Small intestine (tissue), 7 donors: ENCODE results near the gene LMCD1. TPM values are rescaled to one million over a fixed set of nuclear protein-coding genes. Genes with fewer than 3 reads are reported as not detected.

ENCODE experiments used
- DNase-seq, 2 donors: peaks; one replicate each; pipeline versions ENCODE4 v3.0.0 to v3.0.0-alpha.2; 2013
- FAIRE-seq: peaks from 2 replicates; lab custom pipeline; 2012; peaks lifted over from hg19 to GRCh38; lab: Jason Lieb, UNC
- H3K27ac ChIP-seq, 3 donors: one replicate each; pipeline ENCODE4 v1.5.1; 2013; ENCODE audit warnings: low read length in 2 of 3, mild to moderate bottlenecking in 2 of 3, control low read depth in 1 of 3, inconsistent platforms in 1 of 3, low read depth in 1 of 3, moderate library complexity in 1 of 3
- H3K27me3 ChIP-seq, 3 donors: one replicate each; pipeline ENCODE4 v1.6.1; 2013; ENCODE audit warnings: low read length in 3 of 3, inconsistent platforms in 1 of 3; ENCODE audit not compliant: control insufficient read depth in 3 of 3, insufficient read depth in 3 of 3
- H3K36me3 ChIP-seq, 3 donors: one replicate each; pipeline ENCODE4 v1.6.1; 2013; ENCODE audit warnings: low read length in 3 of 3, inconsistent platforms in 1 of 3, low read depth in 1 of 3, mild to moderate bottlenecking in 1 of 3, moderate library complexity in 1 of 3; ENCODE audit not compliant: control insufficient read depth in 3 of 3, insufficient read depth in 2 of 3
- H3K4me1 ChIP-seq, 3 donors: one replicate each; pipeline ENCODE4 v1.6.1; 2013; ENCODE audit warnings: low read length in 2 of 3, inconsistent platforms in 1 of 3, low read depth in 1 of 3, mild to moderate bottlenecking in 1 of 3, moderate library complexity in 1 of 3; ENCODE audit not compliant: control insufficient read depth in 3 of 3, insufficient read depth in 2 of 3
- H3K4me3 ChIP-seq, 3 donors: one replicate each; pipeline ENCODE4 v1.5.1; 2013; ENCODE audit warnings: low read length in 3 of 3, control low read depth in 1 of 3, inconsistent platforms in 1 of 3, low read depth in 1 of 3, mild to moderate bottlenecking in 1 of 3, moderate library complexity in 1 of 3
- H3K9me3 ChIP-seq, 2 donors: one replicate each; pipeline ENCODE4 v1.6.1; 2013; ENCODE audit warnings: low read depth in 1 of 2, low read length in 1 of 2; ENCODE audit not compliant: control insufficient read depth in 2 of 2, insufficient read depth in 1 of 2
- WGBS, 3 donors: extraction: QIAGEN DNeasy Blood & Tissue Kit; methylation state at CpG; one replicate each; pipeline ENCODE4 v1.1.7; 2013; 5-methylcytosine and 5-hydroxymethylcytosine counted together
- polyA plus RNA-seq, 4 donors: library from polyadenylated mRNA; stranded (reverse) in 3 of 4; unstranded in 1 of 4; fragments of 200-250 nt in 3 of 4; fragments of 120-200 nt in 1 of 4; gene quantifications; one replicate each; pipeline versions ENCODE4 v1.2.1 to v1.2.3, GENCODE V29; 2013
- donor health status: healthy with polysubstance abuse.
- donor health status: control.
- donor health status: control.
- donor health status: Bipolar disorder and iron deficiency.
- donor health status: healthy.

Gene LMCD1
- polyA plus RNA-seq, 4 donors, result 2.5 to 29.4 (median 14.7) TPM

DNA sequence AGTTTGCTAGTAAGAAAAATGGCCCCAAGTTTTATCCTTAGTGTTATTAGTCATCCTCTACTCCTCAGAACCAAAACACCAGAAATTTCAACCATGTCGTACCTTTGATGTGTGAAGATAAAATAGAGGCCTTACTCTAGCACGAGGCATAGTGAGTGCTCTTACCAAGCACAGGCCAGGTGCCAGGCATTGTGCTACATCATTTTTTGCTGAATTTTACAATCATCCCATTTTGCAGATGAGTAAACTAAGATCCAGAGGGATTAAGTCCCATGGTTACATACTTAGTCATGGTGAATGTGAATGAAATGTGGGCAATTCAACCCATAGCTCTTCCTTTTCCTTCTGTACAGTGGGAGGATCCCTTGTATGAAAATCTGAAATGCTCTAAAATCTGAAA lies 15.2 kb downstream of the LMCD1 start:
- Histone ChIP-seq H3K27me3 (no peaks in the 10 kb centered on the region), H3K9me3 (no peaks in the 10 kb centered on the region), H3K27ac (no peak overlapping the region), H3K4me1 (no peaks in the 10 kb centered on the region), H3K4me3 (no peak overlapping the region), H3K36me3 (no peaks in the 10 kb centered on the region)
- 78 to 86% (median 85%) methylated on average over 2 of the region's 2 CpGs for WGBS, 3 donors
- FAIRE-seq (no peak), DNase-seq (no peak)

DNA sequence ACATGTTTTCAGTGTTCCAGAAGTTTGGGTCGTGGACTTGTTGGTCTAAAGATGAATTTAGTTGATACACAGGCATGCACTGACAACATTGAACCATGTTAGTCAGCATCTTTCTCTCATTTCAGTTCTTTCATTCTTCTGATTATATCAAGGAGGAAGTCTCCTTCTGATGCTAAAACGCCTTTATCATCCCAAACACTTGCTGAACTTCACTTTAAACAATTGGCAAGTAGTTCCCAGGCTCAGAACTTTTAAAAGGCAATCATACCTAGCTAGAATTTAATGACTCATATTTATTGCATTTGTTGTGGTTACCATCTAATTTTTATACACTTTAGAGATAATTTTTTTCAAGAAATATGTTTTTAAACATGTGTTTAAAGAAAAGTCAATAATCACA lies 15.9 kb downstream of the LMCD1 start:
- Histone ChIP-seq H3K27me3 (no peaks in the 10 kb centered on the region), H3K27ac (no peak overlapping the region), H3K36me3 (peaks cover 0 to 4% (median 0%) of the 10 kb centered on the region in 3 donors), H3K4me3 (no peak overlapping the region), H3K4me1 (no peaks in the 10 kb centered on the region), H3K9me3 (no peaks in the 10 kb centered on the region)
- 59 to 66% (median 66%) methylated on average over 2 of the region's 2 CpGs for WGBS, 3 donors
- FAIRE-seq (no peak), DNase-seq (no peak)

DNA sequence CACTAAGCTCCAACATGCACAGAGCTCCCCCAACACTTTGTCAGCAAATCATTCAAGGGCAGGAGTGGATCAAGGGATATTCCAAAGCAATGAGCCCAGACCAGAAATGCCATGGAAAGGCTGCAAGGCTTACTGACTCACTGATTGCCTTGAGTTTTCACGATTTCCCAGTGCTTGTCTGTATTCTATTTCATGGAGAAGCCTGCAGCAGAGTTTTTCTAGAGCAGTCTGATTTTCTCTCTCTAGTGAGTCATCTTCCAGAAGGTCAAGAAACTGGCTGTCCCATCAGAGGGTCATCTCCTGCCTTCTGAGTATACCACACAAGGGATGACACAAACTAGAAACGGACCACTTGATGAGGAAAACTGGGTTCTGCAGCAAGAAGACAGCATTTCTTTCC lies 16.5 kb downstream of the LMCD1 start:
- no peak for DNase-seq
- H3K4me3 ChIP-seq, result no peak overlapping the region
- FAIRE-seq, result no peak
- H3K36me3 ChIP-seq, result peaks cover 0 to 4% (median 0%) of the 10 kb centered on the region in 3 donors
- no peaks in the 10 kb centered on the region for H3K4me1 ChIP-seq
- WGBS, 3 donors, result 85 to 88% (median 86%) methylated on average over 2 of the region's 2 CpGs
- H3K9me3 ChIP-seq, result no peaks in the 10 kb centered on the region
- H3K27ac ChIP-seq, result no peak overlapping the region
- H3K27me3 ChIP-seq, result no peaks in the 10 kb centered on the region

DNA sequence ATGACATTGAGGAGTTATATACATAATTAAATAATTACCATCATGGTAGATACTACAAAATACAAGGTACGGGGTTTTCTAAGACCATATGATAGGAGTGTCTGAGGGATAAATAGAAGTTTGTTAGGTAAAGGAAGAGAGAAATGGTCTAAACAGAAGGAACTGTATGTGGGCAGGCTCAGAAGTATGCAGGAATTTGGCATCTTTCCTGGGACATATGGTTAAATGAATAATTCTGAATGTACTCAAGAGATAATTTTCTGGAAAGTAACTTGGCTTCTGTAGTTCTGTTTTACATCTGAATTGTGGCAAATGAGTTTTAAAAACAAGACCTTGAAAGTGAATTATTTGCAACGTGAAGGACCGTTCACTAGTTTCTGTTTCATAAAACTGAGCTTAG lies 17.5 kb downstream of the LMCD1 start:
- DNase-seq, result no peak
- 65 to 81% (median 79%) methylated on average over 3 of the region's 3 CpGs for WGBS, 3 donors
- FAIRE-seq, result no peak

DNA sequence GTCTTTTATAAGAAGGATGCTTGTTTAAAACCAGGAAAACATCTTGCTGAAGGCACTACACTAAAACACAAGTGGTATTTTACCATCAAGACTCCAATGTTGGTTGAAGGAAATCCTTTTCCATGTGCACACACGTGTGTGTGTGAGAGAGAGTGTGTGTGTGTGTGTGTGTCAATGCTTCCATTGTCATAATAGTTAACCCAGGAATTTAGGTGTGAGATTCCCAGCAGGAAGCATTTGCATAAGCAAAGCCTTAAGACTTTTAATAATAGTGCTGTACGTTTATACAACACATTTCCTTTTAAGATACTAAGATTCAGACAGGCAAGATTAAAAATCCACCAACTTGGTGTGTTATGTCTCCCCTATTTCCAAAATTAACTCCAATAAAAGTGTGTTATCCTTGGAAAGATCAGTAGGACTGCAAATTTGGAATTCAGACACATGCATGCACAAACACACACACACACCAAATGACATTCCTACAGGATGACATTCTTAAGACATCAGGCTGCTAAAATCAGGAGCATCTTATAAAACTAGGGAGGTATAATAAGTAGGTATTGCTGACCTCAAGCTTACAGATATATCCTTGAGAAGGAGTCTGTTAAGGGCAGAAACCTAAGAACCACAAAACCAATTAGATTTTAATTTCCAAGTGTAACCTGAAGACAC lies 18.3 kb downstream of the LMCD1 start:
- H3K27me3 ChIP-seq, result no peaks in the 10 kb centered on the region
- FAIRE-seq, result no peak
- WGBS, 3 donors, result 61 to 78% (median 68%) methylated on average over 2 of the region's 2 CpGs
- no peak for DNase-seq
- peaks cover 0 to 2% (median 0%) of the 10 kb centered on the region in 3 donors for H3K4me1 ChIP-seq
- no peaks in the 10 kb centered on the region for H3K9me3 ChIP-seq
- peaks cover 0 to 6% (median 0%) of the 10 kb centered on the region in 3 donors for H3K36me3 ChIP-seq
- no peak overlapping the region for H3K27ac ChIP-seq
- H3K4me3 ChIP-seq, result no peak overlapping the region

More for the DNA sequence above, 17.5 kb downstream of the LMCD1 start:
- H3K4me1 ChIP-seq, result peaks cover 0 to 2% (median 0%) of the 10 kb centered on the region in 3 donors
- H3K36me3 ChIP-seq, result peaks cover 0 to 5% (median 0%) of the 10 kb centered on the region in 3 donors
- no peaks in the 10 kb centered on the region for H3K9me3 ChIP-seq
- H3K4me3 ChIP-seq, result no peak overlapping the region
- H3K27me3 ChIP-seq, result no peaks in the 10 kb centered on the region
- H3K27ac ChIP-seq, result no peak overlapping the region

DNA sequence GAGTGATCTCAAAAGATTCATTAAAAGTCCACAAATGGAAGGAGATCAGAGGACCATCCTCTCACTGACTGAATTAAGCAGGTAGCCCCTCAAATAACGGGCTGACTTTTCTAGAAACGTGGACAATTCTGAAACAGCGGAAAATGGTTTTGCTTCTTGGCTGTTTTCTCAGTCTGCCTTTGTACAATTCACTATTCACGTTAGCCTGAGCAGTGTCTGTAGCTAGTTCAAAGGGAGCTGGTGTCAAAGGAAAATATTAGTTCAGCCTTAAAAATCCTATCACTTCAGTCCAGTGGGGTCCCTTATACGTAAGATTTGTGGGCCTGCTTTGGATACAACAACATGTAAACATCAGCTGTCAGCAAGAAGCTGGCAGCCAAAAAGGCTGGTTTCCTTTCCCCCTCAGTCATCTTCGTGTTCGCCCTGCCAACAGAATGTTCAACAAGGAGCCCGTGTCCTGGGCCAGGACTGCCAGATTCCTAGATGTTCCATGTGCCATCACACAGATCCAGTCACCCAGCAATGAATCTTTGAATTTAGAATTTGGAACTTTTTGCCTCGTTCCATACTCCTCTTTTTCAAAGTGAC lies 19.3 kb downstream of the LMCD1 start:
- Histone ChIP-seq H3K27ac (peak overlapping the region in 1 of 3 donors; percentile 8), H3K36me3 (peaks cover 0 to 6% (median 0%) of the 10 kb centered on the region in 3 donors), H3K4me3 (no peak overlapping the region), H3K9me3 (no peaks in the 10 kb centered on the region), H3K27me3 (no peaks in the 10 kb centered on the region), H3K4me1 (peaks cover 0 to 2% (median 0%) of the 10 kb centered on the region in 3 donors)
- WGBS, 3 donors, result 84 to 92% (median 88%) methylated on average over 9 of the region's 9 CpGs
- DNase-seq, result no peak
- FAIRE-seq, result no peak

DNA sequence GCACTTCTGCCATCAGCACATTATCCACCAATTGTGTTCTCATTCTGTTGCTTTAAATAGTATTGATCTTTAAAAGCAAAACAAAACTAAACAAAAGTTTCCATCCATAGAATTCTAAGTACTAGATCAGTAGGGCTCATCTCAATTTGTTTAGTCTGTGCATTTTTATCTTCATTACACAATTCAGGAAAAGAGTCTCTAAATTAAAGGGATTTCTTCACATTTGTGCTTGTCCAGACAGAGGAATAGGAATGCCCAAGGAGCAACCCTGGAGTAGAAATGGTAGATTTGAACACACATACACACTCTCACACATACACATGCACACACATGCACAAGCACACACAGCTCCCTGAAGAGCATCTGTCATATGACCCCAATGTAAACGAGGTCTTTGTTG lies 21.4 kb downstream of the LMCD1 start:
- 57 to 68% (median 62%) methylated on average over 1 of the region's 1 CpG for WGBS, 3 donors
- FAIRE-seq (no peak), DNase-seq (no peak)
- Histone ChIP-seq H3K27me3 (no peaks in the 10 kb centered on the region), H3K27ac (no peak overlapping the region), H3K9me3 (no peaks in the 10 kb centered on the region), H3K4me3 (no peak overlapping the region), H3K36me3 (peaks cover 0 to 6% (median 0%) of the 10 kb centered on the region in 3 donors), H3K4me1 (peaks cover 0 to 2% (median 1%) of the 10 kb centered on the region in 3 donors)

DNA sequence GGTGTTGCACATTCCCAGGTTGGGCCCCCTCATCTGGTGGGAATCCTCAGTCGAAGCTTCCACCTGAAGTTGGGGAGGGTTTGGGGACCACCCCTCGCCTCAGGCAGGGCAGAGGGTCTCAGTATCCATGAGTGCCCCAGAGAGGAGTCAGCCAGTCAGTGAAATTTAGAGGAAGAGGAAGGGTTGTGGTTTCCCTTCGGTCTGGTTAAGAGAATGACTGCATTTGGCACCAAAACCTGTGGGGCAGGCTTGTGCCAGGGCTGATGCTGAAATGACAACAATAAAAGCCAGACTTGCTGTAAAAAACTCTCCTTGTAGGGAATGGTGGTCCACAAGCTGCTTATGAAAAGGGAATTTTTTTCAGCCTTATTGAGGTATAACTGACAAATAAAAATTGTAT lies 22.6 kb downstream of the LMCD1 start:
- Histone ChIP-seq H3K9me3 (no peaks in the 10 kb centered on the region), H3K36me3 (peaks cover 0 to 6% (median 0%) of the 10 kb centered on the region in 3 donors), H3K27me3 (no peaks in the 10 kb centered on the region), H3K4me1 (peaks cover 4 to 13% (median 7%) of the 10 kb centered on the region in 3 donors), H3K27ac (no peak overlapping the region), H3K4me3 (no peak overlapping the region)
- WGBS, 3 donors, result 62 to 88% (median 66%) methylated on average over 3 of the region's 3 CpGs
- DNase-seq (no peak), FAIRE-seq (no peak)
